ENCODE data around the gene RIC3.
"Not testable (repeated sequence)": the region's sequence is repeated elsewhere in the genome, so short reads cannot be mapped to it uniquely, and the experiment has no call there.

RIC3 gene

DNA sequence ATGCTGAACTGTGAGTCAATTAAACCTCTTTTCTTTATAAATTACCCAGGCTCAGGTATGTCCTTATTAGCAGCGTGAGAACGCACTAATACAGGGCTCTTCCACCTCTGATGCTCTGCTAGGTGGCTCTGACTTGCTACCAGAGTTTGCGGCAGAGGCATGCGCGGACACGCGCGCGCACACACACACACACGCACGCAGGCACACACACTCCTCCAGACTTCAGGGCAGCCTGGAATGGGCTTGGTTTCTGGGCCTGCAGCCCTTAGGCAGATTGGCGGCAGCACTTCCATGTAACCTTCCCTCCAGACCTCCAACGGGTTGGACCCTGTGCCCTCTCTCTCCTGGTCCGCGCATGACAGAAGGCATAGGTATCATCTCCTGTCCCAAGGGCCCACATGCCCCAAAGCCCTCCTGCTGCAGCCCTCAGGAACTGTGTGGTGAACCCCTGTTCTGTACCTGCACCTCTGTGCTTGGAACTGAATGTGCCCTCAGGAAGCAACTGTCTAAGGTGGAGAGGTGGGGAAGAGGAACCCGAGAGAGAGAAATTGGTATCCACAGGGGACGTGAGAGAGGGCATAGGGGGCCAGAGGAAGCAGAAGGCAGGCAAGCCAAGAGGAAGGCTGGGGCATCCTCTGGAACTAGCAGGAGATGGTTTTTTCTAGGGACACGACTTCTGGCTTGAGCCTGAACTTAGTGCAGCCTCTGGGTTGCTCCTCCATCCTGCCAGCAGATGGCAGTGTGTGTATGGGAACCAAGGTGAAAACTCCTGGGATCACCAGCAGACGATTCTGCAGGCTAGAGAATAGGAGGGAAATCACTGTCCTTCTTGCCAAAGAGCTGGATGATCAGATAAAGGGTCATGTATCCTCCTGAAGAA, 23.4 kb upstream of the RIC3 start:
- in situ Hi-C loops (cut with HindIII; ENCODE audit: low sequenced_read_pairs) = no loop called here

DNA sequence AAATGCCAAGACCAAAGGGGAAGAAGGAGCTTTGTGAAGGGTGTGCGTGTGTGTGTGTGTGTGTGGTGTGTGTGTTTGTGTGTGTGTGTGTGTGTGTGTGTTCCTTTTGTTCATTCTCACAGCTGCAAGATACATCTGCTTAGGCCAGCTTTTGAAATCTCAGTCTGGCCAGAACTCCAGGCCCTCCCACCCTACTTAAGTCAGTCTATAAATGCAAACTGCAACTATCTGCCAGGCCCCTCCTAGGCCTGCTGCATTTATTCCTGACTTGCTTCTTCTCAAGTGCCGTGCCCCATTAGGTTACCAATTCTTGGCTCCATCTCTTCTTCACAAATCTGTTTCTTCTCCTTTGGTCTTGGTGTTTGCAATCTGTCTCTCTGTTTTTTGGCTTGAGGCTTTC, 21.6 kb upstream of the RIC3 start:
- in situ Hi-C loops (cut with HindIII; ENCODE audit: low sequenced_read_pairs) = no loop called here

DNA sequence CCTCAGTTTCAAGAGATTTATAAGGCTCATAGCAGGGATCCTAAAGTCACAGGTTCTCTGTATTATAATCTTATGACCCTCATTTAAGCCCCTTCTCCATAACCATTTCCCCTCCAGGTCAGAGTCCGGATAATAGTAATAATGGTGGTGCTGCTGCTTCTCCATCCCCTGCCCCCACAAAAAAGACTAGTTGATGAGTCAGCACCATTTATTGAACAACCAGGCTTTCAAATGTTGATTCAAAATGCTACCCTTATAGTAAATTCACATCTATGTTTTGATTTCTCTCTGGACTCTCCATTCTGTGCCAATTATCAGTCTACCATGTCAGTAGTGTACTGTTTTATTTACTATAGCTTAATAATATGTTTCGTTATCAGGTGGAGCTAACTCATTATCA, 17.6 kb upstream of the RIC3 start:
- in situ Hi-C loops (cut with HindIII; ENCODE audit: low sequenced_read_pairs) = no loop called here

DNA sequence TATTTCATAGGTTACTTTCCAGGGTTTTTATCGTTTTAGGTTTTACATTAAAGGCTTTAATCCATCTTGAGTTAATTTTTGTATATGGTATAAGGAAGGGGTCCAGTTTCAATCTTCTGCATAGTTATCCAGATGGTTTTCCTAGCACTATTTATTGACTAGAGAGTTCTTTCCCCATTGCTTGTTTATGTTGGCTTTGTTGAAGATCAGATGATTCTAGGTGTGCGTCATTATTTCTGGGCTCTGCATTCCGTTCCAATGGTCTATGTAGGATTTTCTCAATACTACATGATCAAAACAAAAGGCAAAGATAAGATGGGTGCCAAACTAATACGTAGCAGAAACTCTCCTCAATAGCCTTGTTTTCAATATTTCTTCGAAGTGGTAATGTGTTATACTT, 14.3 kb upstream of the RIC3 start:
- in situ Hi-C loops (cut with HindIII; ENCODE audit: low sequenced_read_pairs) = no loop called here

DNA sequence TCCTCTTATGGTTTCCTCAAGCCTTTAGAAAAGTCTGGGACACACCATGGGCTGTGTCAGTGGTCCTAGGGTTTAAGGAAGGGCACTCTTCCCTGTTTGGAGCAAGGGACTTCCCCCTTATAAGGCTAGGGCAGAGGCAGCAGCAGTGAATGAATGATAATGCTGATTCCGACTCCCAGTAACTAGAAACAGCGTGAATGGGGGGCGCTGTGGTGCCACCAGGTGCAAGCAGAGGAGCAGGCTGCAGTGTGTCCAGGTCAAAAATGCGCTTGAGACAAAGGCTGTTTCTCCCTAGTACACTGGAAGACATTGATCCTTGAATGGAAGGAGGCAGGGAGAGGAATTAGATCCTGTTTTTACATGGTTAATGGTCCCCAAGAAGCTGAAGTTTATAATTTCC, 11.6 kb upstream of the RIC3 start:
- in situ Hi-C loops (cut with HindIII; ENCODE audit: low sequenced_read_pairs) = no loop called here

DNA sequence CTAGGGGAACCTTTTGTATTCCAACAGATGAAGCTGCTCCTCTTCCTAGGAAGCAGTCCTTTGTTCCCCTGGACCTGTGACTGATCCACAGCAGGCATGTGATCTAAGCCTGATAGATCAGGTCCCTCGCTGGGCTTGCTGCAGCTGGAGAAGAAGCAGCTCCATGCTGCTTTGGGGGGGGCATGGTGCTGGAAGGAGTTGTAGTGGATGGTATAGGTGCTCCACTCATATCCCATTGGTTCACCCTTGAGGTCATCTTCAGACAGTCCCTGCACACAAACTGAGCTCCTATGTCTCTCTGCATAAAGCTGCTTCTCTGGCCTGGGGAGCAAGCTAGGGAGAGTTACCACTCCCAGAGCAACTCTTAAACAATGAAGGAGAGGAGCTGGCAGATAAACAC, 9.5 kb upstream of the RIC3 start:
- in situ Hi-C loops (cut with HindIII; ENCODE audit: low sequenced_read_pairs) = no loop called here

DNA sequence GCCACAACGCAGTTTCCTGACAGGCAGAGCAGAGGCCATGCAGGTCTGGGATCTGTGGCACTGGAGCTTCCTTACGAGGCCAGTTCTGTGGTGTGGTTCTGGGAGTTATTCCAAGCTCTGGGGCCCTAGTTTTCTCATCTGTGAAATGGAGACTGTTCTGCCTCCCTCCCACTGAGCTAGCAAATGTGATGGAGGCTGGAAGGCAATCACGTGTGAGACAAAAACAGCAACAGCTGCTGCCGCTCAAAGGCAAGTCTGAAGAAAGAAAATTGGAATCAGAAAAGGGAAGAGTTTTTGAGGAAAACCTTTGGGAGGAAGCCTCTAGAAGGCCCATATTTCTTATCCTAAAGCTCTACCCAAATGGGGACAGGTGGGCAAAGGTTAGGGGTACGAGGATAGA, 8.3 kb upstream of the RIC3 start:
- in situ Hi-C loops (cut with HindIII; ENCODE audit: low sequenced_read_pairs) = no loop called here

DNA sequence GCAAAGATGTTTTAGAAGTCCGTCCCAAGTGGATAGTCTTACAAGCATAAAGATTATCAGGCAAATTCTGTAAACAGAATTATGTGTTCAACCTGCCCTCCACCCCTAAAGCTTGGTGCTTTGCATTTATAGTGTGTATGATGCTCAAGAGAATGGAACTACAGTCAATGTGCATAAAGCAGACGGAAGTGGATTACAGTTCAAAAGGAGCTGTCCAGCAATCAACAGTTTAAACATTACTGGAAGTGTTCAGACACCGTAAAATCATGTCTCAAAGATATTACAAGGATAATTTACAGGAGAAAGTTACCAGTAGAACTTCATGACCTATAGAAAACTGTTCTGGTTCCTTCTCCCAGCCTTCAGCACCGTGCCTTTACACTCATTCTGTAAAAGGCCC, 1.0 kb downstream of the RIC3 start:
- in situ Hi-C loops (cut with HindIII; ENCODE audit: low sequenced_read_pairs) = no loop called here

DNA sequence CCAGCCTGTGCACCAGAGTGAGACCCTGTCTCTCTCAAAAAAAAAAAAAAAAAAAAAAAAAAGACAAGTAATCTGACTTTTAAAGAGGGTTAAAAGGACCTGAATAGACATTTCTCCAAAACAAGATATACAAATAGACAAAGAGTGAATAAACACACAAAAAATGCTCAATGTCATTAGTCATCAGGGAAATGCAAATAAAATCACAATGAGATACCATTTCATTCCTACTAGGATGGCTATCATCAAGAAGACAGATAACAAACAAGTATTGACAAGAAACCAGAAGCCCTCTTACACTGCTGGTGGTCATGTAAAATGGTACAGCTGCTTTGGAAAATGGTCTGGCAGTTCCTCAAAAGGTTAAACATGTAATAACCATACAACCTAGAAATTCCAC, 4.1 kb downstream of the RIC3 start:
- in situ Hi-C loops (cut with HindIII; ENCODE audit: low sequenced_read_pairs) = no loop called here

DNA sequence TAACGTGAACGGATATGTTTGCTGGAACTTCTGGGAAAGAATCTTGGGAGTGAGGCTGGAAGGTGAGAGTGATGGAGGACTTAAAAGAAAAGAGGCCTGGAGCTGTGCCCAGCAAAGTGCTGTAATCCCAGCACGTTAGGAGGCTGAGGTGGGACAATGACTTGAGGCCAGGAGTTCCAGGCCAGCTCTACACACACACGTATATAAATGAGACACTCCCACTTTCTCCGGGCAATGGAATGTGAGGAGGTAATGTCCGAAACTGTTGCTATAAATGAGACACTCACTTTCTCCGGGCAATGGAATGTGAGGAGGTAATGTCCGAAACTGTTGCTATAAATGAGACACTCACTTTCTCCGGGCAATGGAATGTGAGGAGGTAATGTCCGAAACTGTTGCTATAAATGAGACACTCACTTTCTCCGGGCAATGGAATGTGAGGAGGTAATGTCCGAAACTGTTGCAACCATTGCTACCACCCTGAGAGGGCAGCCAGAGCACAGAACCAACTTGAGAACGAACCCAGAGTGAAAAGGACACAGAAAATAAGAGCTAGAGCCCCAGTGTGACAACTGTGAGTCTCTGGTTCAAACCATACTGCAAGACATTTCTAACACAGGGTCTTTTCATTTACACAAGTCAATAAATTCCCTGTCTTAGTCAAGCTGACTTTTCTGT, 7.1 kb downstream of the RIC3 start:
- in situ Hi-C loops (cut with HindIII; ENCODE audit: low sequenced_read_pairs) = not testable (repeated sequence)

DNA sequence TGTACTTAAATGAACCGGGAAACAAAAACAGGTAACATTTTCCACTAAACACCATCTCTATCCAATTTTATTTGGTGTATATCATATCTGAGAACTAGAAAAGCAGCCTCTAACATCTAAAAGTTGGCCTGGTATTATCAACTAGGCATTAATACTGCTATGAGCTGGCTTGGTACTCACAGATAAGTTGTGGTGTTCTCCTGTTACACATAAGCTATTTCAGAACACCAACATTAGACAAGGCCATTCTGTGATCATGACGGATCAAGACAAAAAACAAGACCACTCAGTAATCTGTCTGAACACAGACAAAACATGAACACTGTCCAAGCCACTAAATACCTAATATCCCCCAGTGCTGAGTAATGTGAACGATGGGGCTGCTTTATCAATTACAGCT, 11.9 kb downstream of the RIC3 start:
- in situ Hi-C loops (cut with HindIII; ENCODE audit: low sequenced_read_pairs) = no loop called here

DNA sequence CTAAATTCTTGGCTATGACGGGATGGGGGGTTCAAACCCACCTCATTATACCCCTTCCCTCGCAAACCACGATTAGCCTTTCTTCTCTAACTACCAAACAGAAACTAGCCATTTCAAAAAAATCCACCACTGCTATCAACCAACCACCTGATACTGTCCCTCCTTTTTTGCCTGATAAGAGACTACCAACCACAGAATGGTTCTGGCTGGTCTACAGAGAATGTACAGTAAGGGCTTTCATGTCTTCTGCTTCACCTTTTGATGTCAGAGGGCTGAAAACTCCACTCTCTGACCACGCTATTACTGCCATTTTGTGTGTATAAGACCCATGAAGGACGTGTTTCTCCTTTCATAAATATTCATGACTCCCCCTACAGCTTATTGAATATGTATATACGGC, 19.1 kb downstream of the RIC3 start:
- in situ Hi-C loops (cut with HindIII; ENCODE audit: low sequenced_read_pairs) = no loop called here

DNA sequence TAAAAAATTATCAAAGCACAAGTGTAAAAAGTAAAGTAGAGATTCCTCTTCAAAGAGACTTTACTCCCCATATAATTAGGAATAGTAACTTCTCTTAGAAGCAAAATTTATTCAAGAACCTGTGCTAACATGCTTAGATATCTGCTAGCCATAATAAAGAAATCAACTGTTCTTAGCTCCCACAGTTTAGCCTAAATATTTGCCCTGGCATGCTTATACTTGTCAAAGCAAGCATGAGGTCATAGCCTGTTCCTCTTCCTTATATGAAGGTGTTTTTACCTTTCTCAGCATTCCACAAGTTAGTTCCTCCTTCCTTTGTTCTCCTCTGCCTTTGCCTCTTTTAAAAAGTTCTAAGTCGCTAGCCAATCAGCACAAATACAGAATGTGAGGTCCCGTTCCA, 30.3 kb downstream of the RIC3 start:
- in situ Hi-C loops (cut with HindIII; ENCODE audit: low sequenced_read_pairs) = no loop called here

DNA sequence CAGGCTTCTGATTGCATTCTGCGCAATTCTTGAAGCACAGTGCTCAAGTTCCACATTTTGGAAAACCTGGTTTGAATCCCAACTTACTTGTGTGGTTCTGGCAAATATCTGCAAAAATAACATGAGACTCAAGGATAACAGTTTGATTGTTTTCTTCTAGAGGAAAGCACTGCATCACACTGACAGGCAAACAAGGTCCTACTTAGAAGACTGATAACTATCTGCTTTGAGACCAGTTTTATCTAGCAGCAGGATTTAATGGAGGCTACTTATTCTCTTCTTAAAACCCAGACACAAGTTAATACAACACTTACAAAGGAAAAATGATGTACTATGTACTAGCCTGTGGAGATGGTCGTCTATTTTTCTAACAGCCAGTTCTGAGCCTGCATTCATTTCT, 41.4 kb downstream of the RIC3 start:
- in situ Hi-C loops (cut with HindIII; ENCODE audit: low sequenced_read_pairs) = no loop called here

DNA sequence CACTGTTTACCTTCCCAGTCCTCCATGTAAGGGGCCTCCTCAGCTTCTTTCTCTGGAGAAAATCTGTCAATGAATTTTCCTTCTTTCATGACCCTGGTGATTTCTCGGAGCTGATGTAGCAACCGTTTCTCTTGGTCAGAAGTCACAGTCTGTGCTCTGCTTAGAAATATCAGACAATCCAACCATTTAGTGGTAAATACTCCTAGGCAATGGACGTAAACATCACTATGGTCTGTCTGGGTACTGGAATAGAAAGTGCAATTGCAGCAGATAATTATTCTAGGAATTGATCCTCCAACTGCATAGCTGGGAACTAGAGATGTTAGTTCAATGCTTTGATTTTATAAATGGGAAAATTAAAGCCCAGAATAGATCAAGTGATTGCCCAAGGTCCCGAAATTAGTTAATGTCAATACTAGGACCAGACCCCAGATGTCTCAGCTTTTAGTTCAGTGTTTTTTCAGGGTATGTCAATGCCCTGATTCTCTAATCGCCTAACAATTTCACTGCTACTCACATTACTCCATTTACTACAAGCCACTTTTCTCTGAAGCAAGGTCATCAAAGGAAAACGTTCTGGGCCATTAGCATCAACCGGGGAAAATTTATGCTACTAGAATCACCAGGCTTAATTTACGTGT, 42.1 kb downstream of the RIC3 start:
- in situ Hi-C loops (cut with HindIII; ENCODE audit: low sequenced_read_pairs) = no loop called here

DNA sequence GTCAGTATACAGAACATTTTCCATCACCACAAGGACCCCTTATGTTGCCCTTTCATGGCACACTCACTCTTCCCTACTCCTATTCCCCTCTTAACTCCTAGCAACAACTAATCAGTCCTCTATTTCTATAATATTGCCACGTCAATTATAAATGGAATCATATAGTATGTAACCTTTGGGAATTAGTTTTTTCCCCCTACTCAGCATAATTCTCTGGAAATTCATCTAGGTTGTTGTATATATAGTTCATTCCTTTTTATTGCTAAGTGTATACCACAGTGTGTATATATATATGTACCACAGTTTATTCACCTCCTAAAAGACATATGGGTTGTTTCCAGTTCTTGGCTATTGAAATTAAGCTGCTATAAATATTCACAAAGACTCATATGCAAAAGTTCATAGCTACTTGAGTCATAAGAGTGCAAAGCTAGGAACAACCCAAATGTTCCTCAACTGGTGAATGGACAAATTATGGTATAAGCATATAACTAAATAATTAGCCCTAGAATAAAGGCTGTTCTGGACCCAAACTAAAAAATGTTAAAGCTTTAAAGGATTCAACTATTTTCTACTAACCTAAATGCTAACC, 46.6 kb downstream of the RIC3 start:
- in situ Hi-C loops (cut with HindIII; ENCODE audit: low sequenced_read_pairs) = no loop called here

DNA sequence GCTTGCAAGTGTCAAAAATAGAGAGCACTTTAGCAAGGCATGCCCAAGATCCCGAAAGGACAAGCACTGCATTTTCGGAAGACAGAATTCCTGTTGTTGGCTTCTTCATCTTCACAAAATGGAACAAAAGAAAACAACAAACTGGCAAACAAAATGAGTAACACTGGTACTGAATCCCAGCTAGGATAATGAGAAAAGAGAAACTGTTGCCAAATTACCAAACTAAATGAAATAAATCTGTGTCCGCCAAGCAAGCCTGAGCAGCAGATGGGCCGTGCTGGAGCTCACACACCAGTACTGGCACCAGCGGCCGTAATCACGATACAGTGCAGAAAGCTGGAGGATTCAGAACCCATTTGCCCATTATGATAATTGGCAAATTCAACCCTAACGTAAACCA, 57.2 kb downstream of the RIC3 start:
- in situ Hi-C loops (cut with HindIII; ENCODE audit: low sequenced_read_pairs) = no loop called here

DNA sequence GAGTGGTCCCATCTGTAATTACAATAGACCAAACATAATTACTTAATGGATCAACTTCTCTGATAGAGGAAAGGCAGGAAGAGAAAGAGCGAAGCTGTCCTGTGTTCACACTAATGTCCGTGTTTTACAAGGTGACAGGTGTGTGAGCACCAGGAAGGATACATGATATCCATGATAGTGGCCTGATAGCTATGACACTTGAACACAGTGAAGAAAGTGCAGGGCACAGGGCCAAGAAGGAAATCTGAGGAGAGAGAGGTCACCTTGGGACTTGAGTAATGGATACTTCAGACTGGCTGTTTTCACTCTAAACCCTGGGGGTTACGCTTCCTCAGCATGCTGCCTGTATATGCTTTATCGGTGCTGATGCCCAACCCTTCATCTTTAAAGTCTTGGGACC, 58.4 kb downstream of the RIC3 start:
- in situ Hi-C loops (cut with HindIII; ENCODE audit: low sequenced_read_pairs) = no loop called here

DNA sequence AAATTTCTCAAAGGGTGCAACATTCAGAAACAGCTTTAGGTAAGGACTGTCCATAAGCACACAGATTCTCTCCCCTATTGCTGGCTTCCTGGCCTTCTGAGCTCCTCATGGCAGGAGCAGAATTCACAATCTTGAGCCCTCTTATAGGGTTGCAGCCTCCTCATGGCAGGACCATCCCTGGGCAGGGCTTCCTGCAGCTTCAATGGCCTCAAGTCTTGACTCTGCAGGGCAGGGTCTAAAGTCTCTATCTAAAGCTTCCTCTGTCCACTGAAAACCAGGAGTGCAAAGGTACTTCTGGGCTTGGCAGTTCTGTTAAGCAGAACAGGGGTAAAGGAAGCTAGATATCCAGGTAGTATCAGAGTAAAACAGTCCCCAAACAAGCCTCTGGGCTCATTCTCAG, 59.1 kb downstream of the RIC3 start:
- in situ Hi-C loops (cut with HindIII; ENCODE audit: low sequenced_read_pairs) = loop anchor here (10.0 kb wide), 1 partner anchor 105 kb away; no protein-coding TSS in a partner anchor

DNA sequence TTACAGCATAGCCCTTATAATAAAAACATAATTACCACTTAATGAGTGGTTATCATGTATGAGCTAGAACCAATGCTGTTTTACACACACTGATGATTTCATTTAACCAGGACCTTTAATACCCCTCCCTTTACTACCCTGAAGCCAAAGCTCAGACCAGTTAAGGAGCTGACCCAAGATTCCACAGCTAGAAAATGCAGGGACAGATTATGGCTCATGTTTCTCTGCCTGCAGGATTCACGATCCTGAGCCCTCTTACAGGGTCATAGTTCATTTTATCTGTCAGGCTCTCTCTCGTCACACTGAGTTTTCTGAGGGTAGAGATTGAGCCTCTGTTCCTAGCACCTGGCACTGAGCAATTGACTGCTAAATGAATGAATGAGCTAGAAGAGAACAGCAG, 60.4 kb downstream of the RIC3 start:
- in situ Hi-C loops (cut with HindIII; ENCODE audit: low sequenced_read_pairs) = loop anchor here (10.0 kb wide), 1 partner anchor 104 kb away; no protein-coding TSS in a partner anchor

DNA sequence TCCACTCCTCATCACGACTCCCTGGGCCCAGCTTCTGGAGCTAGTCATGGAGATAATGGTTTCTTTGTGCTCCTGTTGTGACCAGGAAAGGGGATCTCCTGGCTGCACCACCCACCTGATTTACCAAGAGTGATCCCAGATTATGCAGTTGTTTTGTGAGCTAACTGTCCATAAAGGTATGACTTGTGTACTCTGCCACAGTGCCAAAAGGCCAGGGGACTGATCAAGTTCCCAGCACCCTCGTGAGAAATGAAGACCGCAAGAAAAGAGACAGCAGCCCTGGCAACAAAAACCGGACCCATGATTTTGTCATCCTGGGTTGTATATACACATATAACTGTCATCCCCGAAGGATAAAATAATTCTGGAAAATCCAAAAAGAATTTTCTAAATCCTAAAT, 61.2 kb downstream of the RIC3 start:
- in situ Hi-C loops (cut with HindIII; ENCODE audit: low sequenced_read_pairs) = loop anchor here (10.0 kb wide), 1 partner anchor 103 kb away; no protein-coding TSS in a partner anchor

Measured in DLD1 (cell line).